HG02798 (cell line): Measurements from ENCODE around the gene GPAM.
"Not testable (repeated sequence)": the region's sequence is repeated elsewhere in the genome, so short reads cannot be mapped to it uniquely, and the experiment has no call there.

Source experiments
- ATAC-seq: cut with Tn5 transposase; IDR thresholded peaks from one replicate; pipeline ENCODE4 v1.9.1; 2021; ENCODE audit warnings: mild to moderate bottlenecking; ENCODE audit not compliant: unreplicated experiment, poor library complexity

The GPAM gene

DNA sequence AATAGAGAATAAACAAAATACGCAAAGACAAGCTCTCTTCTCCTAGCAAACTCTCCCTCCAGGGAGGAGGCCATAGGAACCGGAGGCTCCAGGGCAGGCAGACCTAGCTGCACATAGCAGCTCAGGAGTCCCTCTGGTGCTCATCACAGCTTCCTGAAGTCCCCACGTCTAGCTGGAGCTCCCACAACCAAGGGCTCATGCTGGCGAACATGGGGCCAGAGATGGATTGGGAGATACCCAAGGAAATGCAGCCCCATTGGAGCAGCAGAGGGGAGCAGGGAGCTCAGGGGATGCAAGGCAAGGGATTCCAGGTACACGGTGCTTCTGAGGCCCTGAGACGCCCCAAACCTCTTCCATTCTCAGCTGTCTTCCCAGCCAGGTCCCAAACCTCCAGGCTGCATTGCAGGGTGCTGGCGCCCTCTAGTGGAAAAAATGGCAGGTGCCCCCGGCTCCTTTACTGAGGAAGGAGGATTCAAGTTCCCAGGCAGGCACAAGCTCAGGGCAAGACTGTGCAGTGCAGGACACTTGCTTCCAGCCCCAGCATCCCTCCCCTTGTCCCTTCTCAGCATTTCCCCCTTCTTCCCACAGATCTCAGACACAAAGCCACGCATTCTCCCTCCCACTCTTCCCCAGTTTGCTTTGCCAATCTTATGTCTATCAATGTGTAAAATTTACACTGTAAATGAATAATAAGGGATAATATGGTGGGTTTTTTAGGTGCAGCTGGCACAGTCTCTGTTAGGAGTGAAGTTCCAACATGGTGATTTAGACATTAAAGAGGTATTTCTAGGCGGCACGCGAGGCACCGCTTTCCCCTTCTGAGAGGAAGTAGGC lies 46.2 kb downstream of the GPAM start:
- ATAC-seq, result peak; percentile 47

DNA sequence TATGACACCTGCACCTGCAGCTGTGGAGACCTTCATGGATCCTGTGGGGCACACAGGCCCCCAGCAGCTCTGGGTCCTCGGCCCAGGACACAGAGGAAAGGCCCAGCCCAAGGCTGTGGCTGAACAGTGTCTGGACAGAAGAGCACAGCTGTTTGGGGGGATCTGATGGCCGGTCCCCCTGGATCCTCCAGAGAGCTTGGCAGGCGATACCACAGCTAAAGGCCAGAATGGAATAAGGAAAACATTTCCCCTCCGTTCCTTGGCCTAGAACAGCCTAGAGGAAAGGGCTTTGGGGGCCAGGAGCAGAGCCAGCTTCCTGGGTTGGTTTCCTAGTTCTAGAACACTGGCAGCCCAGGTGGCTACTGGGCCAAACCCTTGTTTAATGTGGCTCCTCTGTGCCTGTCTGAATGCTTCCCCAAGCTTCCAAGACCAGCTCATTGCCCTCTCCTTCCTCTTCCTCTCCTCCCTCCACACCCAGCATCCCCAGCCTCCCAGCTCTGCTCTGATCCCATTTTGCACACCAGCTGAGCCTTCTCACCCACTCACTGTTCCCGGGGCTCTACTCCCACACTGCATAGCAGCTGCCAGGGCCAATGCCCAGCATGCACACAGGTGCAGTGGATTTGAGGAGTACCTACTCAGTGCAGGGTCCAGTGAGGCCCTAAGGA lies 46.9 kb downstream of the GPAM start:
- no peak for ATAC-seq

DNA sequence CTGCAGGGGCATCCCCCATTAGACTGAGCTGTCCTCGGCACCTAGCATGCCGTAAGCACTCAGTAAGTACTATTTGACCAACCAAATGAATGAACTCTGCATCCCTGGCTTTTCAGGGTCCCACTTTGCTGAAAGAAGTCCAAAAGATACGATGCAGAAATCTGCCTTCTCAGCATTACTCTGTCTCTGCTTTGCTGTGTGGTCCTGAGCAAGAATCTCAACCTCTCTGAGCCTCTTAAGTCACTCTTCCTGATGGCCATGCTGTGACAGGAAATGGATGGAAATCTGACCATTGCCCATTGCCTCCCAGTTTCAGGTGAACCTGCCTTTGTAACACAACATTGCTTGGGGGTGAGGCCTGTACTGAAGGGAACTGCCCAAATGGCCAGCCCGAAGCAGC lies 48.0 kb downstream of the GPAM start:
- no peak for ATAC-seq

DNA sequence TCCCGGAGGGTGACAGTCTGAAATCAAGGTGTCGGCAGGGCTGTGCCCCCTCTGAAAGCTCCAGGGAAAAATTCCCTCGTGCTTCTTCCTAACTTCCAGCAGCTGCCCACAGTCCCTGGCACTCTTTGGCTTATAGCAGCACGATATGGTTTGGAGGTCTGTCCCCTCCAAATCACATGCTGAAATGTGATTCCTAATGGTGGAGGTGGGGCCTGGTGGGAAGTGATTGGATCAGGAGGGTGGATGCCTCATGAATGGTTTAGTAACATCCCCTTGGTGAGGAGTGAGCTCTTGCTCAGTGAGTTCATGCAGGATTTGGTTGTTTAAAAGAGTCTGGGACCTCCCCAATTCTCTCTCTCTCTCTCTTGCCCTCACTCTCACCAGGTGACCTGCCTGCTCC lies 51.1 kb downstream of the GPAM start:
- no peak for ATAC-seq

DNA sequence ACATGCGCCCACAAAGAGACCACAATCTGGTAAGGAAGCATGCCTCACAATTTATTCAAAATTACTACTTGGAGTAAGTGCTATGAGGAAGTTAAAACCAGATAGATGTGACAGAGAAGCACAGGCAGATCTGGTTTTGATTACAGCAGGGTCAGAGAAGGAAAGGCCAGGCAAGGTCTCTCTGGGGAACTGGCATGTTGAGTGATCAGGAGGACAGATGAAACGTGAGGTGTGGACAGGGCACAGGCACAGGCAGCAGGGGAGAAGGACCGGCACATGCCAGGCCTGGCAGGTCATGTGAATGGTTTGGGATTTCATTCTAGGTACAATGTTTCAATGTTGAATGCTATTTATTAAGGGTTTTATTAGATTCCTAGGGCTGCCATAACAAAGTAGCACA lies 51.6 kb downstream of the GPAM start:
- ATAC-seq, result no peak

DNA sequence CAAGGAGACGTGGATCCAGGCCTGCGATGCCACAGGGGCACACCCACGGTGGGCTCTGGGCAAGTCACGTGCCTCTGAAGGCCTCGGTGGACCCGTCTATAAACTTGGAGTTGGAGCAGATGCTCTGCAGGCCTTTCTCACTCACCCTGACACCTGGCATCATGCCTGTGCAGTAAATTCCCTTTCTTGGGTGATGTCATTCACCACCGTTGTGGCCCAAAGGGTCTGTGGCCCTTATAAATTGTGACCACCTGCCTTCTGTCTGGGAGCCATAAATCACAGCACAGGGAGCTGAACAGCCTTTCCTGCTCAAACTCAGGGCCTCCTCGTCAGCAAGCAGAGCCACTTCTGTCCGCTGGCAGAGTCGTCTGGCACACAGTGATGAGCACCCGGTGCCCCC lies 52.2 kb downstream of the GPAM start:
- no peak for ATAC-seq

DNA sequence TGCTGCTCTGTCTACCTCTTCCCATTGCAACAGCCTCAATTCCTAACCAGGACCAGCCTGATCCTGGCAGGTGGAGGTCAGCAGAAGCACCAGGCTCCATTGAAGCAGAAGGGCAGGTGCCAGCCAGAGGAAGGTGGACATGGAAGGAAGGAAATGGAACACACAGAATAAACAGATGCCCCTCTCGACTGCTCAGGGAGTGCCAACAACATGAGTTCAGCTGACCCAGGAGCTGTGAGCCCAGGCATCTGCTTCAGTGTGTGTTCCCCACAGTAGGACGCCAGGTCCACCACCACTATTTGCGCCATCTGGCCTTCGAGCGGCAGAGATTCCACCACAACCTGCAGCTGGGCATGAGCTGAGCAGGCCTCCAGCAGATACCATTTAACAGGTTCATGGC lies 56.7 kb downstream of the GPAM start:
- no peak for ATAC-seq

DNA sequence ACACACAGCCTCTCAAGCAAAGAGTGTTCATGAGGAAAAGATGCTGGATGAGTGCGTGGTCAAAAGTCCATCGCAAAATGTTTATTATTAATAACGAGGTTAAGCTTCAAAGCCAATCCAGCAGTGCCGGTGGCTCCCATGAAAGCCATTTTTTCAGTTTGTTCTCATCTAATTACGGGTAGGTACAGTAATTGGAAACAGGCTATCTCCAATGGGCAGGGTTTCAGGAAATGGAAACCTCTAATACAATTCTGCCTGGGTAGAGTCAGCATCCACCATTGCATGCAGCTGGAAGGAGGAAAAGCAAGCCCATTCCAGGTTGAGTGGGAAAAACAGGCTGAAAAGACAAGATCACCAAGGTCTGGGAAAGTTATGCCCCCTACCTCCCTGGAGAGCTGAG lies 57.4 kb downstream of the GPAM start:
- no peak for ATAC-seq

DNA sequence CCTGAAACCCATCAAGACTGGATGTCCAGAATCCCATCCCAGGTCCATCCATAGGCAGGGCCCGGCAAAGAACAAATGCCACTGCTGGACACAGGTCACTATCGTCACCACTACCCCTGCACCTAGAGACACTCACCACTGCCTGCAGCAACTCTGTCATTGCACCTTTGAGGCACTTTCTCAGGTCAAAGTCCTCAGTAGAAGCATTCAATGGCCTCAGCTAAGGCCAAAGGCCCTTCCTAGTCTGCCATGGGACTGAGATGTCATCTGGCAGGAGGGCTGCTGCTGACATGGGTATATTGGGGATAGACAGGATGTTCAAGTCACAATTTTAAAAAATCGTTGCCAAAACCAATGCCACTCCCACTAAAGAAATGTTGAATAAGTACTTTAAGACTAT lies 58.7 kb downstream of the GPAM start:
- no peak for ATAC-seq

DNA sequence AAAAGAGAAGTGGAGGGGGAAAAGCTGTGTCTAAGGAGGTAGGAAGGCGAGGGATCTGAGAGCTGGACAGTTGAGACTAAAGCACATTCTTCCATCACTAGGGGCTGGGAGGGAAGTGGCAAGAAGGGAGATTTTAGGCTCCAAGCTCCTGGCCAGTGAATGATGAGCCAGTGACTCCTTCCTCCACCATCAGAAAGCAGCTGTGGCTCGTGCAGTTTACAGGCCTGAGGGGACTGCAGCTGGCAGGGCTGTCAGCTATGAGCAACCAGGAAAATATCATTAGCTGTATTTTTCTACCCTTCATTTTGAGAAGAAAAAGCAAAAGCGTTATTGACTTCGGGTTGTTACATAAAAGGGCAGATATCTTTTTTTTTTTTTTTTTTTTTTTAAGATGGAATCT lies 60.7 kb downstream of the GPAM start:
- ATAC-seq, result no peak

DNA sequence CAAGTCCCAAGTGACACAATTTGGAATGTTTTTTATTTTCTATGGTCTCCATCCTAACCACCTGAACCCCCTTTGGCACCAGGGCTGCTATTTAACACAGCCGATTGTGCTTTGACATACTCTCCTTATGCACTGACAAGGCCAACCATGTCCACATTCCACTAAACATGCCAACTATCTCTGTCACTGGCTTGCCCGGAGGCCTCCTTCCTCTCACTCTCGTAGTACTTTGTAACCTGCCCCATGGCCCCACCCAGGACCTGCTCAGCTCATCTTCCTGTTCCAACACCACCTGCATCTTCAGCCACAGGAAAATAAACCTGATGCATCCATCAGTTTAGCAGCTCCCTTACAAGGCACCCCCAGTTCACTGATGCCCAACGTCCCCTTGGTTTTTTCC lies 63.1 kb downstream of the GPAM start:
- ATAC-seq, result no peak

DNA sequence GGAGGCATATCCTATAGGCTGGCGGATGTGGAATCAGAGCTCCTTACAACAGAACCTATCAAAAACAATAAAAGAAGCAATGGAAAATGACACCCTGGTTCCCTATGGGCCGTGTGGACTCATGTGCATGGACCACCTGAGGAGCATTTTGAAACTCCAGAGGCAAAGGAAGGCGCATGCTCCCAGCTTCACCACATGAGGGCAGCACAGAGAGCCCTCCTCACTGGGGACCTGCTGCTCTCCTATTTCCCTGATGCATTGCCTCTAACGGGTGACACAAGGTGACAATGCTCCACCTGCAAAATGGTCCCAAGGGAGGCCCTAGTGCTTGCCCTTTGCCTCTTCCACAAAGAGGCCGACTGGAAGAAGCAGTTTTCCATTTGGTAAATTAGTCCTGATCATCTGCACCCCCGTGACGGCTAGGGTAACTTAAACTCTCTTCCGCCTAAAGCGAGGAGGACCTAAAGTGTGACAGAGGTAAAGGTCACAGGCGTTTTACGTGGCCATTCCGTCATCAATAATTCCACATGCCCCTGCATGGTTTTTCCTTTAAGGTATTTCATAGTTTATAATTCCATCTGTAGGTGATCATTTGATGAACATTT lies 67.7 kb downstream of the GPAM start:
- ATAC-seq, result peak; percentile 82

DNA sequence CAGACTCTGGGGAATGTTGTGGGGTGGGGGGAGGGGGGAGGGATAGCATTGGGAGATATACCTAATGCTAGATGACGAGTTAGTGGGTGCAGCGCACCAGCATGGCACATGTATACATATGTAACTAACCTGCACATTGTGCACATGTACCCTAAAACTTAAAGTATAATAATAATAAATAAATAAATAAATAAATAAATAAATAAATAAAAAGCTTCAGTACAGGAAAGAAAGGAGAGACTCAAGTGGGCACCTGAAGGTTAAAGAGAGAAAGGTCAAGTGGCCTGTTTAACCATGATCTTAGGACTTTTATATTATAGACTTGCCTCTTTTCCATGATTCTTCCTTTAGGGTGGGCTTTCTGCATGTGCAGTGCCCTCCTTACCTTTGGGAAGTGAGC lies 73.8 kb downstream of the GPAM start:
- not testable (repeated sequence) for ATAC-seq
